Upper lobe of left lung (tissue), 4 donors: ENCODE data around the gene SCO1.

ENCODE experiments used
- CTCF ChIP-seq, 6 experiments: fragments of 450-650 bp in 4 of 6; fragments of 200-600 bp in 2 of 6; sonication (generic) in 2 of 6; IDR thresholded peaks; one replicate each; pipeline ENCODE4 v1.5.1; 2016 to 2019; ENCODE audit warnings: antibody characterized with exemption in 6 of 6
- EP300 ChIP-seq, 4 donors: sonication (generic); formaldehyde crosslinking; IDR thresholded peaks; one replicate each; pipeline ENCODE4 v1.5.1; 2017; ENCODE audit warnings: antibody characterized with exemption in 4 of 4, control low read depth in 2 of 4
- POLR2A ChIP-seq, 4 donors: fragments of 450-650 bp; IDR thresholded peaks; one replicate each; pipeline ENCODE4 v1.5.1; 2016 to 2017; ENCODE audit warnings: antibody characterized with exemption in 4 of 4, mild to moderate bottlenecking in 2 of 4
- POLR2AphosphoS5 ChIP-seq, 2 donors: sonication (generic); formaldehyde crosslinking; IDR thresholded peaks; one replicate each; pipeline ENCODE4 v1.5.1; 2017; ENCODE audit warnings: antibody characterized with exemption in 2 of 2

GRCh38 chr17:10626390-10626789 is 70.9 kb downstream of the SCO1 start:
- TF ChIP-seq CTCF (IDR thresholded peaks at IDR 0.05) (no peak), POLR2A (IDR thresholded peaks at IDR 0.05) (no peak), EP300 (IDR thresholded peaks at IDR 0.05) (no peak), POLR2AphosphoS5 (IDR thresholded peaks at IDR 0.05) (no peak)
